Measurements from ENCODE around the gene ALG13. TPM values are rescaled to one million over a fixed set of nuclear protein-coding genes. Genes with fewer than 3 reads are reported as not detected.
"Not testable (repeated sequence)": the region's sequence is repeated elsewhere in the genome, so short reads cannot be mapped to it uniquely, and the experiment has no call there.

Gene ALG13
- 10 to 100 TPM; 40.1 to 45.4 TPM for total RNA-seq

DNA sequence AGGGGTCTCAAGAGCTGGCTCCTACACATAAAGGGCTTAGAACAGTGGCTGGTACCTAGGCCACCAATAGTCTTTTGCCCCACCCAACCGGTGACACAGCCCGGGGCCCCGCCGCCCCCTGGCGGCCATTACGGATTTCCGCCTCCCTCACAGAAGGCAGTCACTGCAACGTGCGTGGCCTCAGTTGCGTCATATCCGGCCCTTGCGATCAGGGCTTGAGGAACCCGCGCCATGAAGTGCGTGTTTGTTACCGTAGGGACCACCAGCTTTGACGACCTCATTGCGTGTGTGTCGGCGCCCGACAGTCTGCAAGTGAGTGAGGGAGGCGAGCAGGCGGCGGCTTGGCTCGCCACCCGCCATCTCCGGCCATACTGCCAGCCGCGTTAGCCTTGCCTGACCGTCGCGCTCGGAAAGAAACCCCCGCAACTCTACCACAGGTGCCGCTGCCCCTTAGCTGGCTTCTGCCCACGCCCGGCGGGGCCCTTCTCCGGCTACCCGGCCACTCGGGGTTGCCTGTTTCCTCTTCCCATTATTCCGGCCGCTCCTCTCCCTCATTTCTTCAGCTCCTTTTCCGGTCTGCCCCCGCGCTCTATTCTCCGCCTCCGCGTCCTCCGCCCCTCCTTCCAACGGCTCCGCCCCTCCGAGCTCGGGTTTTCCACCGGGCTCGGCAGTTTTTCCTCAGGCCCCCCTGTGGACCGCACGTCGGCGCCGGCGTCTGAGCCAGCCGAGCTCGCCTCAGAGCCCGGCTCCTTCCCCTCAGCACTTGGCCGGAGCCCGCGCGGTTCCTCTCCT is at the start of gene ALG13:
Gene ALG13 (plus strand): TSS at position 183 of the 792 bp plus-strand sequence. CDS start 49 bp downstream, at position 232.
- peak; percentile 89 for DNase-seq
- peak within 1 kb of the TSS; percentile 81 for H3K4me3 Mint-ChIP-seq
- intact Hi-C loops (cut with micrococcal nuclease) = loop anchor here (2.0 to 5.0 kb wide), 2 partner anchors 582 to 1161 kb away; partner anchors contain the start of gene AMOT
- peak within 1 kb of the TSS; percentile 95 for H3K27ac Mint-ChIP-seq
- CTCF ChIA-PET = interaction anchor here (1.2 kb wide), 1 partner anchor 62 kb away, joined by 3 read pairs; no protein-coding TSS in a partner anchor
- peaks cover 23% of the 10 kb centered on the region for H3K4me1 Mint-ChIP-seq (ENCODE audit: low read depth)
- no peaks in the 10 kb centered on the region for H3K27me3 Mint-ChIP-seq
- POLR2A ChIA-PET = interaction anchor here (1.3 kb wide), 1 partner anchor 35 kb away, joined by 6 read pairs; no protein-coding TSS in a partner anchor
- no peaks in the 10 kb centered on the region for H3K9me3 Mint-ChIP-seq
- H3K36me3 Mint-ChIP-seq = peaks cover 13% of the 10 kb centered on the region

DNA sequence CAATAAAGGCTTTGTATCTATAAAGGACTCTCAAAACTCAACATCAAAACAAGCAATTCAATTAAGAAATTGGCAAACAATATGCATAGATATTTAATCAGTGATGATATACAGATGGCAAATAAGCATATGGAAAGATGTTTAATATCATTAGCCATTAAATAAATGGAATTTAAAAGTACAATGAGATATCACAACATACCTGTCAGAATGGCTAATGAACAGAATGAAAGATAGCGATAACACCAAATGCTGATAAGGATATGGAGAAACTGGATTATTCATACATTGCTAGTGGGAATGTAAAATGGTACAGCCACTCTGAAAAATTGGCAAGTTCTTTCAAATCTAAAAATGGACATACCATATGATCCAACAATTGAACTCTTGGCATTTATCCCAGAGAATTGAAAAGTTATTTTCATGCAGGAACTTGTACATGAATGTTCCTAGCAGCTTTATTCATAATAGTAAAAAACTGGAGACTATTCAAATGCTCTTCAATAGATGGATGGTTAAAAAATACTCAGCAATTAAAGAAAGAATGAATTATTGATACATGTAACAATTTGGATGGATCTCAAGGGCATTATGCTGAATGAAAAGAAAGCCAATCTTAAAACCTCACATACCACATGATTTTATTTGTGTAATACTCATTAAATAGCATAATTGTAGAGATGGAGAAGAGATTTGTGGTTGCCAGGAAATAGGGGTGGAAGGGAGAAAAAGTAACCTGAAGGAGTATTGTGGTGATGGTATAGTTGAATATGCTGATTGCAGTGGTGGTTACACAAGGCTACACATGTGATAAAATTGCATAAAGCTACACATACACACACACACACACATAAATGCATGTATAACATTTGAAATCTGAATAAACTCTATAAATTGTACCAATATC is 45.9 kb upstream of the ALG13 start:
- POLR2A ChIA-PET = no interaction called here
- no peaks in the 10 kb centered on the region for H3K27me3 Mint-ChIP-seq
- intact Hi-C loops (cut with micrococcal nuclease) = no loop called here
- DNase-seq = no peak
- H3K4me1 Mint-ChIP-seq (ENCODE audit: low read depth) = no peaks in the 10 kb centered on the region
- H3K36me3 Mint-ChIP-seq = no peaks in the 10 kb centered on the region
- H3K27ac Mint-ChIP-seq = no peak overlapping the region
- no peak overlapping the region for H3K4me3 Mint-ChIP-seq
- H3K9me3 Mint-ChIP-seq = no peaks in the 10 kb centered on the region
- CTCF ChIA-PET = no interaction called here

DNA sequence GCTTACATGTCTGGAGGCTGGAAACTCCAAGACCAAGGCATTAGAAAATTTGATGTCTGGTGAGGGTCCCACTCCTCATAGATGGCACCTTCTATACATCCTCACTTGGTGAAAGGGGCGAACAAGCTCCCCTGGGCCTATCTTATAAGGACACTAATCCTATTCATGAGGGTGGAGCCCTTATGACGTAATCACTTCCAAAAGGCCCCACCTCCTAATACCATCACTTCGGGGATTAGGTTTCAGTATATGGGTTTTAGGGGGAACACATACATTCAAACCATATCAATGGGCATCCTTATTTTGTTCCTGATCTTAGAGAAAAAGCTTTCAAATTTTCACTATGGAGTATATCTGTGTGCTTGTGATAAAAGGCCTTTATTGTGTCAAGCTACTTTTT is 39.0 kb upstream of the ALG13 start:
- peaks cover 7% of the 10 kb centered on the region for H3K4me1 Mint-ChIP-seq (ENCODE audit: low read depth)
- ChIA-PET POLR2A (no interaction called here), CTCF (no interaction called here)
- intact Hi-C loops (cut with micrococcal nuclease) = no loop called here
- no peaks in the 10 kb centered on the region for H3K36me3 Mint-ChIP-seq
- H3K27me3 Mint-ChIP-seq = no peaks in the 10 kb centered on the region
- no peak for DNase-seq
- H3K27ac Mint-ChIP-seq = no peak overlapping the region
- H3K9me3 Mint-ChIP-seq = no peaks in the 10 kb centered on the region
- no peak overlapping the region for H3K4me3 Mint-ChIP-seq

DNA sequence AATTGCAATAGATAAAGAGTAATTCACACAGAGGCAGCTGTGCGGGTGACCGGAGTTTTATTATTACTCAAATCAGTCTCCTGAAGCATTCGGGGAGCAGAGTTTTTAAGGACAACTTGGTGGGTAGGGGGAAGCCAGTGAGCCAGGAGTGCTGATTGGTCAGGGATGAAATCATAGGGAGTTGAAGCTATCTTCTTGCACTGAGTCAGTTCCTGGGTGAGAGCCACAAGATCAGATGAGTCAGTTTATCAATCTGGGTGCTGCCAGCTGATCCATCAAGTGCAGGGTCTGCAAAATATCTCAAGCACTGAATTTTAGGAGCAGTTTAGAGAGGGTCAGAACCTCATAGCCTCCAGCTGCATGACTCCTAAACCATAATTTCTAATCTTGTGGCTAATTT is 35.8 kb upstream of the ALG13 start:
- H3K27ac Mint-ChIP-seq = peak overlapping the region; percentile 2

DNA sequence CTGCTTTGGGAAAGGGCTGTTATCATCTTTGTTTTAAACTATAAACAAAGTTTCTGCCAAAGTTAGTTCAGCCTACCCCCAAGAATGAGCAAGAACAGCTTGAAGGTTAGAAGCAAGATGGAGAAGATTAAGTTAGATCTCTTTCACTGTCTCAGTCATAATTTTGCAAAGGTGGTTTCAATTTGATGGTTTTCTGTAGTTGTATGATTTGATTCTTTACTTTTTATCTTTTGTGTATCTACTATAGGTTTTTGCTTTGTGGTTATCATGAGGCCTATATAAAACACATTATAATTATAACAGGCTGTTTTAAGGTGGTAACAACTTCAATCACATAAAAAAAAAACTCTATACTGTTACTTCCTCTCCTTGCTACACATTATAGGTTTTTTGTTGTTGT is 35.4 kb upstream of the ALG13 start:
- no peaks in the 10 kb centered on the region for H3K36me3 Mint-ChIP-seq
- intact Hi-C loops (cut with micrococcal nuclease) = no loop called here
- H3K27ac Mint-ChIP-seq = peak overlapping the region; percentile 2
- ChIA-PET POLR2A (interaction anchor here (2.1 kb wide), 1 partner anchor 36 kb away, joined by 6 read pairs; the partner anchor contains the start of gene ALG13), CTCF (no interaction called here)
- H3K9me3 Mint-ChIP-seq = peaks cover 2% of the 10 kb centered on the region
- DNase-seq = no peak
- peaks cover 7% of the 10 kb centered on the region for H3K4me1 Mint-ChIP-seq (ENCODE audit: low read depth)
- no peak overlapping the region for H3K4me3 Mint-ChIP-seq
- H3K27me3 Mint-ChIP-seq = no peaks in the 10 kb centered on the region

More for the DNA sequence above, 35.8 kb upstream of the ALG13 start:
- peak; percentile 19 for DNase-seq
- H3K36me3 Mint-ChIP-seq; H3K4me1 Mint-ChIP-seq (ENCODE audit: low read depth); intact Hi-C loops (cut with micrococcal nuclease); H3K4me3 Mint-ChIP-seq; H3K9me3 Mint-ChIP-seq; H3K27me3 Mint-ChIP-seq; CTCF ChIA-PET: not testable (repeated sequence)
- POLR2A ChIA-PET = interaction anchor here (2.1 kb wide), 1 partner anchor 36 kb away, joined by 6 read pairs; the partner anchor contains the start of gene ALG13

DNA sequence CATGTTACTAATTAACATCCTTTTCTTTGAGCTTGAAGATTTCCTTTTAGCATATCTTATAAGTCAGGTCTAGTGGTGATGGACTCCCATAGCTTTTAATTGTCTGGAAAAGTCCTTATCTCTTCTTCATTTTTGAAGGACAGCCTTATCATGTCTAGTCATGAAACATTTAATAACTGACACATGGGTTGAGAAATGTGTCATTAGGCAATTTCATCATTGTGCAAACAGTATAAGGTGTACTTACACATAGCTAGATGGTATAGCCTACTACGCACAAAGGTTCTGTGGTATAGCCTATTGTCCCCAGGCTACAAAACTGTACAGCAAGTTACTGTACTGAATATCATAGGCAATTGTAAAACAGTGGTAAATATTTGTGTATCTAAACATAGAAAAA is 34.5 kb upstream of the ALG13 start:
- CTCF ChIA-PET = no interaction called here
- POLR2A ChIA-PET = interaction anchor here (2.1 kb wide), 1 partner anchor 35 kb away, joined by 6 read pairs; the partner anchor contains the start of gene ALG13
- Mint-ChIP-seq H3K9me3 (peaks cover 2% of the 10 kb centered on the region), H3K27me3 (peaks cover 2% of the 10 kb centered on the region), H3K27ac (no peak overlapping the region), H3K4me1 (ENCODE audit: low read depth) (peaks cover 7% of the 10 kb centered on the region), H3K4me3 (no peak overlapping the region), H3K36me3 (no peaks in the 10 kb centered on the region)
- intact Hi-C loops (cut with micrococcal nuclease) = no loop called here
- no peak for DNase-seq

DNA sequence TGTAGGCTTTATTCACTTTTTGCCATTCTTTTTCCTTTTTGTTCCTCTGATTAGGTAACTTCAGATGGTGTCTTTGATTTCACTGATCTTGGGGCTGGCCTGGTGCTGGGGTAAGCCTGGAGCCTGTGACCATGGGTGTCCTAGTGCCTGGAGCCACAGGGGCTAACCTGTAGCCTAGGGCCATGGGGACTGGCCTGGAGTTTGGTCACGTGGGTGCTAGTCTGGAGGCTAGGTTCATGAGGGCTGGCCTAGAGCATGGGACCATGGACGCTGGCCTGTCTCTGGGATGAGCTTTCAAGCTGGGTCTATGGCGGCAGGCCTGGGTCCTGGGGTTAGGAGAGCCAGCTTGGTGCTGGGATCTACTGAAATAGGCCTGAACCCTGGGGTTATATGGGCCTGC is 32.2 kb upstream of the ALG13 start:
- peaks cover 2% of the 10 kb centered on the region for H3K9me3 Mint-ChIP-seq
- no peak for DNase-seq
- POLR2A ChIA-PET = no interaction called here
- CTCF ChIA-PET = no interaction called here
- H3K4me1 Mint-ChIP-seq (ENCODE audit: low read depth) = peaks cover 7% of the 10 kb centered on the region
- H3K36me3 Mint-ChIP-seq = no peaks in the 10 kb centered on the region
- H3K27ac Mint-ChIP-seq = no peak overlapping the region
- H3K4me3 Mint-ChIP-seq = no peak overlapping the region
- intact Hi-C loops (cut with micrococcal nuclease) = no loop called here
- peaks cover 2% of the 10 kb centered on the region for H3K27me3 Mint-ChIP-seq

DNA sequence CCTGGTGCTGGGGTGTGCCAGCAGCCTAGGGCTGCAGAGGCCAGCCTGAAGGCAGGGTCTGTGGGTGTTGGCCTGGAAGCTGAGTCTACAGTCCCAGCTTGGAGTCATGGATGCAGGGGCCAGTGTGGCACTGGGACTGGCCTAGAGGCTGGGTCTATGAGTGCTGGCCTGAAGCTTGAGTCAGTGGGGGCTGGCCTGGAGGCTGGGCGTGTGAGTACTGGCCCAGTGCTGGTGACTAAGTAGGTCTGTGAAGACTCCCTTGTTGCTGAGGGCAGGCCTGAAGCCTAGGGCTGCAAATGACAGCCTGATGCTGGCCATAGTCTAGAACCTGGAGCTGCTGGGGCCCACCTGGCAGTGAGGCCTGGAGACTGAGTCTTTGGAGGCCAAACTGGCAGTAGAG is 31.3 kb upstream of the ALG13 start:
- H3K4me1 Mint-ChIP-seq (ENCODE audit: low read depth) = peaks cover 7% of the 10 kb centered on the region
- H3K9me3 Mint-ChIP-seq = peaks cover 2% of the 10 kb centered on the region
- intact Hi-C loops (cut with micrococcal nuclease) = no loop called here
- no peak overlapping the region for H3K27ac Mint-ChIP-seq
- H3K27me3 Mint-ChIP-seq = peaks cover 2% of the 10 kb centered on the region
- no peaks in the 10 kb centered on the region for H3K36me3 Mint-ChIP-seq
- H3K4me3 Mint-ChIP-seq = no peak overlapping the region
- no peak for DNase-seq
- CTCF ChIA-PET = no interaction called here
- POLR2A ChIA-PET = no interaction called here

DNA sequence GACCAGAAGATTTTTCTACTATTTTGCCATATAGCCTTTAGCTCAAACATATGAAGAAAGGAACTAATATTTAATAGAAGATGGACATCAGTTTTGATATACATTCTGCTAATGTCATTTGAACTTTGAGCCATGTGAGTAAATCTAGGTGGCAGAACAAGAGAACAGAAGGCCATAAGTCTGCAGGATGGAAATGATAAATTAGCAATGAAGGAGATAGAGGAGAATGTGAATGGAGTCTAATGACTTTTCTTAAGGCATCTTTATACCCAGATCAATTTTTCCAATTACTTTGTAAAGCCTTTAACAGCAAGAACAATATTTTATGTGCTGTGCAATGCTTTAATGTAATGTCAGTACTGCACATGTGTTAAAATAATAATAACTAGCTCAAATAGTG is 30.1 kb upstream of the ALG13 start:
- no peaks in the 10 kb centered on the region for H3K36me3 Mint-ChIP-seq
- H3K27me3 Mint-ChIP-seq = peaks cover 2% of the 10 kb centered on the region
- ChIA-PET POLR2A (no interaction called here), CTCF (no interaction called here)
- no peak overlapping the region for H3K4me3 Mint-ChIP-seq
- peaks cover under 1% of the 10 kb centered on the region for H3K4me1 Mint-ChIP-seq (ENCODE audit: low read depth)
- H3K27ac Mint-ChIP-seq = no peak overlapping the region
- no peak for DNase-seq
- peaks cover 2% of the 10 kb centered on the region for H3K9me3 Mint-ChIP-seq
- intact Hi-C loops (cut with micrococcal nuclease) = no loop called here

DNA sequence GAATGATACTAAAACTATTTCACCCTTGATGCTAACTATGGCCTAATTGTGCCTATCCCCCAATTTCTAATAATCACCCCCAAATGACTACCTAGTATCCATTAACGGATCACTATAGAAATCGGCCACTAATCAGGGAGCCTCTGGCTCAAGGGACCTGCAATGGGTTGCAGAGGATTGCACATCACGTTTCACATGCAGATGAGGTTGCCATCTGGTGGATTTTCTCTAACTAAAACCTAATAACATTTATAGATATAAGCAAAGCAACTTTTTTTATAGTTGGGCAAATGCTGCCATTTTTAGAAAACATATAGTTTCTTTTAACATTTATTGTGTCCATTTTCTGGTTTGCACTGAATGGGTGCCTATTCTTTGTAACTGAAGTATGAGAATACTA is 28.3 kb upstream of the ALG13 start:
- CTCF ChIA-PET = no interaction called here
- DNase-seq = no peak
- peaks cover 2% of the 10 kb centered on the region for H3K27me3 Mint-ChIP-seq
- no peaks in the 10 kb centered on the region for H3K36me3 Mint-ChIP-seq
- peaks cover 2% of the 10 kb centered on the region for H3K9me3 Mint-ChIP-seq
- no peak overlapping the region for H3K27ac Mint-ChIP-seq
- H3K4me3 Mint-ChIP-seq = no peak overlapping the region
- POLR2A ChIA-PET = no interaction called here
- intact Hi-C loops (cut with micrococcal nuclease) = no loop called here
- no peaks in the 10 kb centered on the region for H3K4me1 Mint-ChIP-seq (ENCODE audit: low read depth)

DNA sequence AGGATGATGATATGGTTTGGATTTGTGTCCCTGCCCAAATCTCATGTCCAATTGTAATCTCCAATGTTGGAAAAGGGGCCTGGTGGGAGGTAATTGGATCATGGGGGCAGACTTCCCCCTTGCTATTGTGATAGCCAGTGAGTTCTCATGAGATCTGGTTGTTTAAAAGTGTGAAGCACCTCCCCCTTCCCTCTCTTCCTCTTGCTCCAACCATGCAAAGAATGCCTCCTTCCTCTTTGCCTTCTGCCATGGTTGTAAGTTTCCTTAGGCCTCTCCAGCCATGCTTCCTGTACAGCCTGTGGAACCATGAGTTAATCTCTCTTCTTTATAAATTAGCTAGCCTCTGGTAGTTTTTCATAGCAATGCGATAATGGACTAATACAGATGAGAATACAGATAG is 19.7 kb upstream of the ALG13 start:
- intact Hi-C loops (cut with micrococcal nuclease) = no loop called here
- Mint-ChIP-seq H3K4me3 (no peak overlapping the region), H3K4me1 (ENCODE audit: low read depth) (no peaks in the 10 kb centered on the region), H3K27ac (no peak overlapping the region), H3K9me3 (no peaks in the 10 kb centered on the region), H3K27me3 (no peaks in the 10 kb centered on the region), H3K36me3 (no peaks in the 10 kb centered on the region)
- ChIA-PET CTCF (no interaction called here), POLR2A (no interaction called here)
- DNase-seq = no peak

DNA sequence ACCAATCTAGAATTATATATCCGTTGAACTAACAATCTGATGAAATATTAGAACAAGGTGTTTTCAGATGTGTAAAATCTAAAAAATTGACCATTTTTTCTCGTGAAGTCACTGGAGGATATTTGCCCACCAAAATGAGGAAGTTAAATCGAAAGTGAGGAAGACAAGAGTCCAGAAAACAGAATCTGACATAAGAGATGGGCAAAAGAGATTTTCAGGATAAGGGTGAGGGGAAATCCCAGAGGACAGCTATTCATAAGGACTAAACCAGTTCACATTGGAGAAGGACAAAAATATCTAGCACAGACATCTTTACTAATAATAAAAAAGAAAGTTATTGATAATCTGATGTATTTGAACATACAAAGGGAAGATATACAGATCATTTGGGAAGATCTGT is 18.7 kb upstream of the ALG13 start:
- Mint-ChIP-seq H3K4me1 (ENCODE audit: low read depth) (no peaks in the 10 kb centered on the region), H3K36me3 (no peaks in the 10 kb centered on the region), H3K9me3 (no peaks in the 10 kb centered on the region), H3K4me3 (no peak overlapping the region), H3K27ac (no peak overlapping the region), H3K27me3 (no peaks in the 10 kb centered on the region)
- POLR2A ChIA-PET = no interaction called here
- intact Hi-C loops (cut with micrococcal nuclease) = no loop called here
- CTCF ChIA-PET = no interaction called here
- DNase-seq = no peak

All from activated CD4-positive, alpha-beta memory T cell treated with anti-CD3 and anti-CD28 coated beads for 36 hours (primary cell).